ENCODE results near the gene MPP3. TPM values are rescaled to one million over a fixed set of nuclear protein-coding genes. Genes with fewer than 3 reads are reported as not detected.

MPP3 gene
- total RNA-seq, 1 experiment from 2014 or later, result 34.3 TPM

DNA sequence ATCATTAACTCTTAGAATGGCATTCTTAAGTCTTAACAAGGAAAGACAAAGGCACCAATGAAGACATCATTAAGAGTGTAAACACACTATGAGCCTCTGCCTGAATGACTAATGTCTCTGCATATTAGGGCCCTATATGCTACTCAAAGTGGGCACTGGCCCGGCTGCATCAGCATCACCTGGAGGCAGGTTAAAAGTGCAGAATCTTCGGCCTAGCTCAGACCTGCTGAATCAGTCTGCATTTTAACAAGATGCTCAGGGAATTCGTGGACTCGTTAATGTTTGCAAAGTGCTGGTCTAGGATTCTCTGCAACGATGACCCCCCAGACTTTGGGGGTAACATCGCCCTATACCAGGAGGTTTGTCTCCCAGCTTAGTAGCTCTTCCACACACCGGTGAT lies 6.7 kb downstream of the MPP3 start:
- Histone ChIP-seq H3K36me3 (ENCODE audit: low read depth, low read length) (peaks cover 36% of the 10 kb centered on the region), H3K9ac (ENCODE audit: low read length) (no peak overlapping the region), H3K4me1 (ENCODE audit: insufficient read depth, low read length) (peaks cover 5% of the 10 kb centered on the region; the same call in 1 of the 2 replicates), H4K20me1 (ENCODE audit: low read length) (no peaks in the 10 kb centered on the region), H3K9me3 (ENCODE audit: low read length) (no peaks in the 10 kb centered on the region), H3K9me2 (replicated peaks; ENCODE audit: low read length) (no peaks in the 10 kb centered on the region), H3K27ac (ENCODE audit: low read length) (no peak overlapping the region), H3K27me3 (ENCODE audit: low read length) (no peaks in the 10 kb centered on the region), H2AFZ (ENCODE audit: low read length) (no peak overlapping the region), H3F3A (ENCODE audit: low read length, unreplicated experiment) (no peaks in the 10 kb centered on the region), H3K4me3 (ENCODE audit: low read length) (no peak overlapping the region), H3K79me2 (ENCODE audit: low read length) (peaks cover 5% of the 10 kb centered on the region), H3K4me2 (ENCODE audit: low read length) (no peak overlapping the region)
- CTCF ChIA-PET, result no interaction called here
- no TSS peak for BruUV-seq (replicated peaks)
- no peak for DNase-seq
- TF ChIP-seq EZH2phosphoT487 (IDR thresholded peaks at IDR 0.05; ENCODE audit: borderline replicate concordance, low read length) (no peak), EZH2 (IDR thresholded peaks at IDR 0.05; ENCODE audit: low read length, unreplicated experiment) (no peak)
- TF ChIP-seq, protein P1, sequence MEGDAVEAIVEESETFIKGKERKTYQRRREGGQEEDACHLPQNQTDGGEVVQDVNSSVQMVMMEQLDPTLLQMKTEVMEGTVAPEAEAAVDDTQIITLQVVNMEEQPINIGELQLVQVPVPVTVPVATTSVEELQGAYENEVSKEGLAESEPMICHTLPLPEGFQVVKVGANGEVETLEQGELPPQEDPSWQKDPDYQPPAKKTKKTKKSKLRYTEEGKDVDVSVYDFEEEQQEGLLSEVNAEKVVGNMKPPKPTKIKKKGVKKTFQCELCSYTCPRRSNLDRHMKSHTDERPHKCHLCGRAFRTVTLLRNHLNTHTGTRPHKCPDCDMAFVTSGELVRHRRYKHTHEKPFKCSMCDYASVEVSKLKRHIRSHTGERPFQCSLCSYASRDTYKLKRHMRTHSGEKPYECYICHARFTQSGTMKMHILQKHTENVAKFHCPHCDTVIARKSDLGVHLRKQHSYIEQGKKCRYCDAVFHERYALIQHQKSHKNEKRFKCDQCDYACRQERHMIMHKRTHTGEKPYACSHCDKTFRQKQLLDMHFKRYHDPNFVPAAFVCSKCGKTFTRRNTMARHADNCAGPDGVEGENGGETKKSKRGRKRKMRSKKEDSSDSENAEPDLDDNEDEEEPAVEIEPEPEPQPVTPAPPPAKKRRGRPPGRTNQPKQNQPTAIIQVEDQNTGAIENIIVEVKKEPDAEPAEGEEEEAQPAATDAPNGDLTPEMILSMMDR (conservative IDR thresholded peaks at IDR 0.05; ENCODE audit: low read depth, low read length), result no peak
- intact Hi-C loops (cut with micrococcal nuclease), result no loop called here
- POLR2A ChIA-PET (ENCODE audit: unreplicated experiment), result no interaction called here
- ATAC-seq, result no peak

DNA sequence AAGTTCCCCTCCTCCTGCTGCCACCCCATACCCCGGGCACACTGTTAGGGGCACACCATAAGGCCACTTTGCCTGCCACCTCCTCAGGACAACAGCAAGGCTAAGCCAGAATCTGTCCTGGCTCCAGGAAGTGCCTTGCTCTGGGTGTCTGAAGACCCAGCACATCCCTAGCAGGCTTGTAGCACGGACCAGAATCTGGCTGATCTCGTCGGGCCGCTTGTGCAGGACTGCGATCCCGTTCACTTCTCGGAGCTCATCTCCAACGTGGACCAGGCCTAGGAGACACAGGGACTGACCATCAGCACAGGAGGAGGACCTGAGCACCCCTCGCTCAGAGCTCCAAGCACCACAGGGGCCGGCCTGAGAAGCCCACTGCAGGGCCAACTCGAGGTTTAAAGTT lies 7.4 kb downstream of the MPP3 start:
- Histone ChIP-seq H3K9ac (ENCODE audit: low read length) (no peak overlapping the region), H3K9me3 (ENCODE audit: low read length) (no peaks in the 10 kb centered on the region), H2AFZ (ENCODE audit: low read length) (no peak overlapping the region), H4K20me1 (ENCODE audit: low read length) (no peaks in the 10 kb centered on the region), H3K79me2 (ENCODE audit: low read length) (no peaks in the 10 kb centered on the region), H3K4me1 (ENCODE audit: insufficient read depth, low read length) (no peaks in the 10 kb centered on the region), H3K27ac (ENCODE audit: low read length) (no peak overlapping the region), H3K9me2 (replicated peaks; ENCODE audit: low read length) (no peaks in the 10 kb centered on the region), H3K4me3 (ENCODE audit: low read length) (no peak overlapping the region), H3K4me2 (ENCODE audit: low read length) (no peak overlapping the region), H3K27me3 (ENCODE audit: low read length) (no peaks in the 10 kb centered on the region), H3F3A (ENCODE audit: low read length, unreplicated experiment) (no peaks in the 10 kb centered on the region), H3K36me3 (ENCODE audit: low read depth, low read length) (peaks cover 34% of the 10 kb centered on the region)
- BruUV-seq (replicated peaks), result no TSS peak
- DNase-seq (no peak), ATAC-seq (no peak)
- TF ChIP-seq EZH2phosphoT487 (IDR thresholded peaks at IDR 0.05; ENCODE audit: borderline replicate concordance, low read length), result no peak
- no peak for TF ChIP-seq EZH2 (IDR thresholded peaks at IDR 0.05; ENCODE audit: low read length, unreplicated experiment)
- TF ChIP-seq, protein P1 (conservative IDR thresholded peaks at IDR 0.05; ENCODE audit: low read depth, low read length), result no peak
- ChIA-PET CTCF (no interaction called here), POLR2A (ENCODE audit: unreplicated experiment) (no interaction called here)
- intact Hi-C loops (cut with micrococcal nuclease), result no loop called here

DNA sequence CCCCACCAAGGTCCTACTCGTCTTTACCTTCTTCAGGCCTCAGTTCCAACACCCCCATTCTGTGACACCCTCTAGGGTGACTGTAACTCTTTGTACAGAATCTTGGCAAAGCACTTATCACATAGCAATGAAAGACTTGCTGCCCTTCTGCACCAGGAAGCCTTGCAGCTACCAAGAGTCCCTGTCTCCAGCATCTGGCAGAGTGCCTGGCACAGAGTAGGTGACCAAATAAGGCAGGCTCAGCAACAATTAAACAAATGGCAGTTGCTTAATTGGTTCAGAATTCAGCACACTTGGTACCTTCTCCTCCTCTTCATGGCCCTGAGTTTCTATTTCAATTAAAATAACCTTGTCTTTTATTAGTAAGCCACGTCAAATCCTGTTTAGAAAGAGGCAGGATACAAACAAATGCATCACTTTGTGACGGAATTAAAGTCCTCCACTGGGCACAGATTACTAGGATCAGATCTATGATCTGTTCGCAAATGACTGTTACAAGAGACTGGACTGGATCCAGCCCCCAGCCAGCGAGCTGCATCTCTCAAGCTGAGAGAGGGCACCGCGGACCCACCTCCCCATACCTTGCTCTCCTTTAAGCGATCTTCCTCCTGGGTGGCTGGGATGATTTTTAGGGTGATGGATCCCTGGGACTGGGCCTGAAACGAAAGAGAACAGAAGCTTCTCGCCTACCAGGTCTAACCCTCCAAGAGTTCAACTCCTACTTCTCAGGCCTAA lies 9.4 kb downstream of the MPP3 start:
- no peaks in the 10 kb centered on the region for H3K4me1 ChIP-seq (ENCODE audit: insufficient read depth, low read length)
- BruUV-seq (replicated peaks), result no TSS peak
- H3K9ac ChIP-seq (ENCODE audit: low read length), result no peak overlapping the region
- ATAC-seq (no peak), DNase-seq (no peak)
- POLR2A ChIA-PET (ENCODE audit: unreplicated experiment), result no interaction called here
- H3K4me2 ChIP-seq (ENCODE audit: low read length), result no peak overlapping the region
- no peaks in the 10 kb centered on the region for H3K79me2 ChIP-seq (ENCODE audit: low read length)
- H3K36me3 ChIP-seq (ENCODE audit: low read depth, low read length), result peaks cover 26% of the 10 kb centered on the region
- no peaks in the 10 kb centered on the region for H3F3A ChIP-seq (ENCODE audit: low read length, unreplicated experiment)
- no peaks in the 10 kb centered on the region for H3K9me2 ChIP-seq (replicated peaks; ENCODE audit: low read length)
- no peaks in the 10 kb centered on the region for H4K20me1 ChIP-seq (ENCODE audit: low read length)
- H2AFZ ChIP-seq (ENCODE audit: low read length), result no peak overlapping the region
- no peak overlapping the region for H3K4me3 ChIP-seq (ENCODE audit: low read length)
- CTCF ChIA-PET, result no interaction called here
- intact Hi-C loops (cut with micrococcal nuclease), result no loop called here
- no peaks in the 10 kb centered on the region for H3K9me3 ChIP-seq (ENCODE audit: low read length)
- H3K27ac ChIP-seq (ENCODE audit: low read length), result no peak overlapping the region
- no peak for TF ChIP-seq EZH2 (IDR thresholded peaks at IDR 0.05; ENCODE audit: low read length, unreplicated experiment)
- TF ChIP-seq, protein P1 (conservative IDR thresholded peaks at IDR 0.05; ENCODE audit: low read depth, low read length), result no peak
- TF ChIP-seq EZH2phosphoT487 (IDR thresholded peaks at IDR 0.05; ENCODE audit: borderline replicate concordance, low read length), result no peak
- no peaks in the 10 kb centered on the region for H3K27me3 ChIP-seq (ENCODE audit: low read length)
